KMS-11 (cell line): ENCODE results near the gene CALN1.

Source experiments
- H2AFZ ChIP-seq: fragments of 200-600 bp; sonication (generic); 2 replicates; pipeline ENCODE4 v1.6.1; 2016; ENCODE audit warnings: antibody characterized with exemption, mixed run types, low read depth
- H3K27ac ChIP-seq: fragments of 200-600 bp; sonication (generic); 2 replicates; pipeline ENCODE4 v1.6.1; 2016; ENCODE audit warnings: mild to moderate bottlenecking, mixed run types
- H3K27me3 ChIP-seq: fragments of 200-600 bp; sonication (generic); 2 replicates; pipeline ENCODE4 v1.6.1; 2017; ENCODE audit warnings: mild to moderate bottlenecking, low read depth, mixed run types, moderate library complexity; ENCODE audit not compliant: insufficient read depth
- H3K36me3 ChIP-seq: fragments of 200-600 bp; sonication (generic); 2 replicates; pipeline ENCODE4 v1.6.1; 2017; ENCODE audit warnings: mild to moderate bottlenecking, mixed run types; ENCODE audit not compliant: insufficient read depth
- H3K4me1 ChIP-seq: fragments of 200-600 bp; sonication (generic); 2 replicates; pipeline ENCODE4 v1.6.1; 2016; ENCODE audit warnings: mild to moderate bottlenecking, low read depth, mixed run types; ENCODE audit not compliant: poor library complexity, severe bottlenecking
- H3K4me2 ChIP-seq: fragments of 200-600 bp; sonication (generic); 2 replicates; pipeline ENCODE4 v1.7.0; 2016; ENCODE audit warnings: mild to moderate bottlenecking, mixed run types
- H3K4me3 ChIP-seq: fragments of 200-600 bp; sonication (generic); IDR thresholded peaks from 2 replicates; pipeline ENCODE4 v1.6.1; 2017; ENCODE audit warnings: low read depth, low read length, mixed read lengths; ENCODE audit not compliant: insufficient read depth
- H3K79me2 ChIP-seq: fragments of 200-600 bp; sonication (generic); 2 replicates; pipeline ENCODE4 v1.6.1; 2016; ENCODE audit warnings: low read depth, mixed run types; ENCODE audit not compliant: insufficient read depth
- H3K9ac ChIP-seq: fragments of 200-600 bp; sonication (generic); 2 replicates; pipeline ENCODE4 v1.6.1; 2016; ENCODE audit warnings: mild to moderate bottlenecking, mixed run types
- H4K20me1 ChIP-seq: fragments of 200-600 bp; sonication (generic); 2 replicates; pipeline ENCODE4 v1.6.1; 2016; ENCODE audit warnings: mild to moderate bottlenecking, mixed run types; ENCODE audit not compliant: insufficient read depth
- CTCF ChIP-seq: fragments of 200-600 bp; sonication (generic); conservative IDR thresholded peaks from 2 replicates; pipeline ENCODE4 v1.6.1; 2017; ENCODE audit warnings: low read depth, mild to moderate bottlenecking, antibody characterized with exemption, low read length, moderate library complexity, mixed read lengths

Gene CALN1

GRCh38 chr7:72435366-72435765 lies 23.2 kb upstream of the CALN1 start:
- Histone ChIP-seq H3K27me3 (no peaks in the 10 kb centered on the region), H3K9ac (no peak overlapping the region), H2AFZ (no peak overlapping the region), H3K27ac (no peak overlapping the region), H3K36me3 (no peaks in the 10 kb centered on the region), H3K4me3 (no peak overlapping the region), H3K4me1 (no peaks in the 10 kb centered on the region), H4K20me1 (no peaks in the 10 kb centered on the region), H3K4me2 (no peak overlapping the region), H3K79me2 (no peaks in the 10 kb centered on the region)
- no peak for TF ChIP-seq CTCF

- TF ChIP-seq CTCF: no peak
- no peak overlapping the region for H3K9ac ChIP-seq
- no peak overlapping the region for H3K4me3 ChIP-seq
- no peak overlapping the region for H3K27ac ChIP-seq
- H4K20me1 ChIP-seq: no peaks in the 10 kb centered on the region
- no peak overlapping the region for H2AFZ ChIP-seq
- H3K4me1 ChIP-seq: no peaks in the 10 kb centered on the region
- H3K79me2 ChIP-seq: no peaks in the 10 kb centered on the region
- no peaks in the 10 kb centered on the region for H3K27me3 ChIP-seq
- no peaks in the 10 kb centered on the region for H3K36me3 ChIP-seq
- no peak overlapping the region for H3K4me2 ChIP-seq
Measured at GRCh38 chr7:72430531-72430930, 18.4 kb upstream of the CALN1 start.

GRCh38 chr7:72429316-72429715 lies 17.2 kb upstream of the CALN1 start:
- no peaks in the 10 kb centered on the region for H4K20me1 ChIP-seq
- H3K36me3 ChIP-seq: no peaks in the 10 kb centered on the region
- H3K79me2 ChIP-seq: no peaks in the 10 kb centered on the region
- no peak overlapping the region for H3K27ac ChIP-seq
- H3K9ac ChIP-seq: no peak overlapping the region
- no peak for TF ChIP-seq CTCF
- no peak overlapping the region for H2AFZ ChIP-seq
- H3K4me2 ChIP-seq: no peak overlapping the region
- H3K4me3 ChIP-seq: no peak overlapping the region
- no peaks in the 10 kb centered on the region for H3K27me3 ChIP-seq
- no peaks in the 10 kb centered on the region for H3K4me1 ChIP-seq

GRCh38 chr7:72416846-72417245 lies 4.7 kb upstream of the CALN1 start:
- no peaks in the 10 kb centered on the region for H3K79me2 ChIP-seq
- no peak overlapping the region for H3K4me2 ChIP-seq
- H2AFZ ChIP-seq: no peak overlapping the region
- H3K36me3 ChIP-seq: no peaks in the 10 kb centered on the region
- H3K27me3 ChIP-seq: no peaks in the 10 kb centered on the region
- no peak overlapping the region for H3K9ac ChIP-seq
- H3K4me3 ChIP-seq: no peak overlapping the region
- no peak for TF ChIP-seq CTCF
- no peaks in the 10 kb centered on the region for H4K20me1 ChIP-seq
- H3K27ac ChIP-seq: no peak overlapping the region
- H3K4me1 ChIP-seq: no peaks in the 10 kb centered on the region

GRCh38 chr7:72415586-72415985 lies 3.4 kb upstream of the CALN1 start:
- Histone ChIP-seq H4K20me1 (no peaks in the 10 kb centered on the region), H3K9ac (no peak overlapping the region), H3K27me3 (no peaks in the 10 kb centered on the region), H3K36me3 (no peaks in the 10 kb centered on the region), H3K4me1 (no peaks in the 10 kb centered on the region), H3K27ac (no peak overlapping the region), H3K4me2 (no peak overlapping the region), H2AFZ (no peak overlapping the region), H3K4me3 (no peak overlapping the region), H3K79me2 (no peaks in the 10 kb centered on the region)
- TF ChIP-seq CTCF: no peak
